Naive thymus-derived CD4-positive, alpha-beta T cell (primary cell): ENCODE data around the gene TOP2A. TPM values are rescaled to one million over a fixed set of nuclear protein-coding genes. Genes with fewer than 3 reads are reported as not detected.
A peak's percentile ranks its signal among the peaks of the same experiment; 100 is the strongest.
"Not testable (repeated sequence)": the region's sequence is repeated elsewhere in the genome, so short reads cannot be mapped to it uniquely, and the experiment has no call there.

Experiments
- ATAC-seq: fragments of 150-1000 bp; cut with Tn5 transposase; 2 replicates; pipeline ENCODE4 v1.10.0; 2021; ENCODE audit warnings: mild to moderate bottlenecking, moderate library complexity
- CTCF ChIA-PET: fragments of 350-600 bp; sonication (Branson Sonifier 250); formaldehyde crosslinking; loops from one replicate; lab custom pipeline; 2021; ENCODE audit warnings: antibody characterized with exemption; lab: Charles Lee
- POLR2A ChIA-PET: fragments of 350-600 bp; sonication (Branson Sonifier 250); formaldehyde crosslinking; loops from one replicate; lab custom pipeline; 2021; ENCODE audit warnings: antibody characterized with exemption, inconsistent platforms; lab: Charles Lee
- DNase-seq, 9 donors: peaks; one replicate each; pipeline versions ENCODE4 v3.0.0 to v3.0.0-alpha.2; 2020 to 2022; ENCODE audit warnings: mixed read lengths in 1 of 9
- H3K27ac ChIP-seq: one replicate; pipeline ENCODE4 v1.7.0; 2013; ENCODE audit warnings: mild to moderate bottlenecking, low read depth, low read length, moderate library complexity
- H3K27me3 ChIP-seq, 2 donors: one replicate each; pipeline ENCODE4 v1.7.0; 2013; ENCODE audit warnings: low read length in 2 of 2, mild to moderate bottlenecking in 2 of 2, moderate library complexity in 2 of 2; ENCODE audit not compliant: control insufficient read depth in 2 of 2, insufficient read depth in 2 of 2
- H3K36me3 ChIP-seq, 3 experiments: 1 replicate in 2 of 3; 2 replicates in 1 of 3; pipeline ENCODE4 v1.7.0; 2013; ENCODE audit warnings: low read length in 3 of 3, mild to moderate bottlenecking in 3 of 3, moderate library complexity in 1 of 3; ENCODE audit not compliant: insufficient read depth in 3 of 3, control insufficient read depth in 2 of 3
- H3K4me1 ChIP-seq, 2 donors: one replicate each; pipeline ENCODE4 v1.7.0; 2013; ENCODE audit warnings: low read length in 2 of 2, mild to moderate bottlenecking in 2 of 2, moderate library complexity in 1 of 2; ENCODE audit not compliant: control insufficient read depth in 2 of 2, insufficient read depth in 2 of 2
- H3K4me3 ChIP-seq: 2 replicates; pipeline ENCODE4 v1.7.0; 2013; ENCODE audit warnings: mild to moderate bottlenecking, low read length
- H3K9me3 ChIP-seq, 3 experiments: 1 replicate in 2 of 3; 2 replicates in 1 of 3; pipeline ENCODE4 v1.7.0; 2013; ENCODE audit warnings: low read length in 3 of 3; ENCODE audit not compliant: control insufficient read depth in 2 of 3
- H3K27ac Mint-ChIP-seq, 9 donors: one replicate each; pipeline ENCODE4 v1.8.0; 2020 to 2022; ENCODE audit warnings: mixed read lengths in 9 of 9, mild to moderate bottlenecking in 8 of 9, moderate library complexity in 5 of 9, inconsistent platforms in 2 of 9
- H3K27me3 Mint-ChIP-seq, 5 donors: one replicate each; pipeline ENCODE4 v1.8.0; 2021 to 2022; ENCODE audit warnings: mixed read lengths in 5 of 5, mild to moderate bottlenecking in 1 of 5
- H3K36me3 Mint-ChIP-seq, 5 donors: one replicate each; pipeline ENCODE4 v1.8.0; 2020 to 2022; ENCODE audit warnings: mixed read lengths in 5 of 5, mild to moderate bottlenecking in 3 of 5, inconsistent platforms in 1 of 5
- H3K4me1 Mint-ChIP-seq, 7 donors: one replicate each; pipeline ENCODE4 v1.8.0; 2020 to 2022; ENCODE audit warnings: mixed read lengths in 7 of 7, mild to moderate bottlenecking in 3 of 7, inconsistent platforms in 1 of 7
- H3K4me3 Mint-ChIP-seq, 10 donors: one replicate each; pipeline ENCODE4 v1.8.0; 2020 to 2022; ENCODE audit warnings: mild to moderate bottlenecking in 10 of 10, mixed read lengths in 10 of 10, moderate library complexity in 6 of 10, inconsistent platforms in 2 of 10
- H3K9me3 Mint-ChIP-seq, 11 donors: one replicate each; pipeline ENCODE4 v1.8.0; 2020 to 2022; ENCODE audit warnings: mixed read lengths in 11 of 11, mild to moderate bottlenecking in 4 of 11, inconsistent platforms in 1 of 11, moderate library complexity in 1 of 11
- intact Hi-C, 2 donors: fragments of 100-400 bp; cut with micrococcal nuclease; formaldehyde crosslinking; loops; one replicate each; pipeline ENCODE4 v1.15.1; 2023
- polyA plus RNA-seq, 2 donors: library from polyadenylated mRNA; unstranded; fragments of 300-500 nt; fragmentation: Illumina TruSeq; gene quantifications; one replicate each; pipeline ENCODE4 v1.2.3, GENCODE V29; 2021
- total RNA-seq, 6 experiments: library from RNA in 5 of 6; stranded (reverse) in 5 of 6; gene quantifications; 1 replicate in 5 of 6; 2 replicates in 1 of 6; pipeline ENCODE4 v1.2.3 and lab custom pipeline; 2021 to 2026

Gene TOP2A
- total and polyA plus RNA-seq, 7 experiments from 2014 or later, result 0.54 to 273 (median 1.2) TPM; not detected in 2

DNA sequence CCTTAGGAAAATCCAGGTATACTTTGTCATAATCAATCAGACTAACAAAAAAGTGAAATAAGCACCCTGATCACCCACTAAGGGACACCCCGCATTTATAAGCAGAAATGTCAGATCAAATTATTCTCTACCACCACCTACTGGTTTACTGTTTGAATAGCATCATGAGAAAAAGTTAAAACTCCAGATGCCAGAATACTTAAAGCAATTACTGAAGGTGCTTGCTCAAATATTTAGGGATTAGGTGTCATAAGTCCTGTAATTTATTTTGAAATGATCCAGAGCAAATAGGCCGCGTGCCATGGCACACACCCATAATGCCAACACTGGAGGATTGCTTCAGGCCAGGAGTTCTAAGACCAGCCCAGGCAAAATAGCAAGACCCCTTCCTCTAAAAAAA, 2.3 kb downstream of the TOP2A start:
- CTCF ChIA-PET, result interaction anchor here (0.7 to 4.2 kb wide), 10 partner anchors 11 to 206 kb away, joined by 3 to 34 read pairs (median 4); no protein-coding TSS in a partner anchor
- H3K4me1 ChIP-seq, result peaks cover 0 to 16% of the 10 kb centered on the region in 2 donors
- POLR2A ChIA-PET, result interaction anchor here (0.7 to 1.3 kb wide), 4 partner anchors 28 to 233 kb away, joined by 3 to 5 read pairs (median 4); partner anchors contain the start of gene IGFBP4
- H3K9me3 Mint-ChIP-seq, result no peaks in the 10 kb centered on the region
- DNase-seq (peak in 7 of 9 donors; percentile 27 to 64 (median 49)), ATAC-seq (no peak)
- no peak overlapping the region for H3K27ac ChIP-seq
- H3K36me3 ChIP-seq, result no peaks in the 10 kb centered on the region
- peak overlapping the region in 3 of 10 donors; percentile 16 to 69 (median 53) for H3K4me3 Mint-ChIP-seq
- no peaks in the 10 kb centered on the region for H3K9me3 ChIP-seq
- H3K27me3 Mint-ChIP-seq, result peaks cover 0 to 2% (median 0%) of the 10 kb centered on the region in 5 donors
- H3K36me3 Mint-ChIP-seq, result peaks cover 0 to 24% (median 0%) of the 10 kb centered on the region in 5 donors
- H3K4me1 Mint-ChIP-seq, result peaks cover 6 to 57% (median 23%) of the 10 kb centered on the region in 7 donors
- intact Hi-C loops, result loop anchor here (1.0 to 5.0 kb wide), 7 partner anchors 16 to 198 kb away; partner anchors contain the start of genes CDC6 (in 1 of the 2) and WIPF2 (in 1 of the 2)
- no peak overlapping the region for H3K4me3 ChIP-seq
- H3K27me3 ChIP-seq, result peaks cover 0 to 5% of the 10 kb centered on the region in 2 donors
- peak overlapping the region in 2 of 9 donors; percentile 25 to 29 for H3K27ac Mint-ChIP-seq

DNA sequence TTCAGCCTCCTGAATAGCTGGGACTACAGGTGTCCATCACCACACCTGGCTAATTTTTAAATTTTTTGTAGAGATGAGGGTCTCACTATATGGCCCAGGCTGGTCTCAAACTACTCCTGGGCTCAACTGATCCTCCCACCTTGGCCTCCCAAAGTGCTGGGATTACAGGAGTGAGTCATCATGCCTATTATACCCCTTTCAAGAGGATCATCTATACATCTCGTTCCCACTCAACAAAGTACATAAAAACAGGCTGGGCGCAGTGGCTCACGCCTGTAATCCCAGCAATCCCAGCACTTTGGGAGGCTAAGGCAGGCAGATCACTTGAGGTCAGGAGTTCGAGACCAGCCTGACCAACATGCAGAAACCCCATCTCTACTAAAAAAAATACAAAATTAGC, 3.4 kb downstream of the TOP2A start:
- H3K27me3 Mint-ChIP-seq, DNase-seq, H3K36me3 ChIP-seq, H3K9me3 ChIP-seq, intact Hi-C loops, H3K27me3 ChIP-seq, H3K9me3 Mint-ChIP-seq, H3K4me3 ChIP-seq, POLR2A ChIA-PET, ATAC-seq, H3K27ac ChIP-seq: not testable (repeated sequence)
- Mint-ChIP-seq H3K4me1 (peaks cover 3 to 58% (median 18%) of the 10 kb centered on the region in 7 donors), H3K36me3 (peaks cover 0 to 31% (median 0%) of the 10 kb centered on the region in 5 donors), H3K4me3 (peak overlapping the region in 1 of 10 donors; percentile 17), H3K27ac (peak overlapping the region in 1 of 9 donors; percentile 36)
- peaks cover 0 to 10% of the 10 kb centered on the region in 2 donors for H3K4me1 ChIP-seq
- CTCF ChIA-PET, result interaction anchor here (0.6 to 4.2 kb wide), 4 partner anchors 41 to 626 kb away, joined by 3 to 34 read pairs (median 4); no protein-coding TSS in a partner anchor

DNA sequence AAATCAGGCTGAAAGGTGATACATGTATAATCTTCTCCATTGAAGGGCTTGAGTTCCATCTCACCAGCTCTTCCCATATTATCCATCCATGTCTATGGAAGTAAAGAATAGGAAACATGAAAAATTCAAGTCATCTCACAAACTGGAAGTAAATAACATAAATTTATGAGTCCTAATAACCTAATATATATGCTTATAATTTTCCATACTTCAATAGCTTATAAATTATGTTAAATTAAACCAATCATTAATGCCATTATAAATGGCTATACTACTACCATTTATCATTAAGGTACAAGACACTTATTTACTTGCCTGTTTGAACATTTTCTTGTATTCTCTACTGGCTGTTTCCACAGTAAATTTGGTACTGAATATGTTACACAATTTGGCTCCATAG, 4.8 kb downstream of the TOP2A start:
- H3K9me3 Mint-ChIP-seq, result no peaks in the 10 kb centered on the region
- ChIA-PET CTCF (interaction anchor here (0.6 to 2.2 kb wide), 6 partner anchors 13 to 298 kb away, joined by 3 to 6 read pairs (median 4); no protein-coding TSS in a partner anchor), POLR2A (interaction anchor here (0.6 to 0.9 kb wide), 3 partner anchors 51 to 135 kb away, joined by 3 read pairs; no protein-coding TSS in a partner anchor)
- H3K4me3 Mint-ChIP-seq, result peak overlapping the region in 1 of 10 donors; percentile 28
- Histone ChIP-seq H3K9me3 (no peaks in the 10 kb centered on the region), H3K27me3 (peaks cover 0 to 5% of the 10 kb centered on the region in 2 donors), H3K27ac (no peak overlapping the region), H3K4me3 (no peak overlapping the region), H3K36me3 (no peaks in the 10 kb centered on the region), H3K4me1 (peaks cover 0 to 6% of the 10 kb centered on the region in 2 donors)
- H3K36me3 Mint-ChIP-seq, result peaks cover 0 to 31% (median 0%) of the 10 kb centered on the region in 5 donors
- H3K4me1 Mint-ChIP-seq, result peaks cover 0 to 50% (median 12%) of the 10 kb centered on the region in 7 donors
- H3K27me3 Mint-ChIP-seq, result peaks cover 0 to 1% (median 0%) of the 10 kb centered on the region in 5 donors
- ATAC-seq, result no peak
- peak overlapping the region in 1 of 9 donors; percentile 71 for H3K27ac Mint-ChIP-seq
- intact Hi-C loops, result no loop called here
- no peak for DNase-seq

DNA sequence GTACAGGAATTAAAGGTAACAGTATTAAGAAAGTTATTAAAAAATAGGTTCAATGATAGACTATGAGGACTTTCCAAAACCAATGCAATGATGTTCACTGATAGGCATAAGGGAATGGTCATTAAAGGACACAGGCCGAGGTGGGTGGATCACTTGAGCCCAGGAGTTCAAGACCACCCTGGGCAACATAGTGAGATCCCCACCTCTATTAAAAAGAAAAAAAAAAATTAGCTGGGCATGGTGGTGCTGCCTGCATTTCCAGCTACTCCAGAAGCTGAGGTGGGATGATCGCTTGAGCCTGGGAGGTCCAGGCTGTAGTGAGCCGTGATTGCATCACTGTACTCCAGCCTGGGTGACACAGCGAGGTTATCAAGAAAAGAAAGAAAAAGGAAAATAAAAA, 5.9 kb downstream of the TOP2A start:
- H3K27me3 Mint-ChIP-seq, result no peaks in the 10 kb centered on the region
- intact Hi-C loops, result no loop called here
- peak overlapping the region in 1 of 9 donors; percentile 49 for H3K27ac Mint-ChIP-seq
- peaks cover 0 to 31% (median 0%) of the 10 kb centered on the region in 5 donors for H3K36me3 Mint-ChIP-seq
- Histone ChIP-seq H3K36me3 (no peaks in the 10 kb centered on the region), H3K27ac (no peak overlapping the region), H3K4me1 (no peaks in the 10 kb centered on the region), H3K9me3 (no peaks in the 10 kb centered on the region), H3K27me3 (peaks cover 0 to 5% of the 10 kb centered on the region in 2 donors), H3K4me3 (no peak overlapping the region)
- no peaks in the 10 kb centered on the region for H3K9me3 Mint-ChIP-seq
- CTCF ChIA-PET, result interaction anchor here (0.6 to 2.9 kb wide), 6 partner anchors 9 to 120 kb away, joined by 3 to 13 read pairs (median 4); no protein-coding TSS in a partner anchor
- DNase-seq (no peak), ATAC-seq (no peak)
- H3K4me1 Mint-ChIP-seq, result peaks cover 0 to 47% (median 6%) of the 10 kb centered on the region in 7 donors
- POLR2A ChIA-PET, result interaction anchor here (1.0 kb wide), 1 partner anchor 141 kb away, joined by 3 read pairs; no protein-coding TSS in a partner anchor
- no peak overlapping the region for H3K4me3 Mint-ChIP-seq

DNA sequence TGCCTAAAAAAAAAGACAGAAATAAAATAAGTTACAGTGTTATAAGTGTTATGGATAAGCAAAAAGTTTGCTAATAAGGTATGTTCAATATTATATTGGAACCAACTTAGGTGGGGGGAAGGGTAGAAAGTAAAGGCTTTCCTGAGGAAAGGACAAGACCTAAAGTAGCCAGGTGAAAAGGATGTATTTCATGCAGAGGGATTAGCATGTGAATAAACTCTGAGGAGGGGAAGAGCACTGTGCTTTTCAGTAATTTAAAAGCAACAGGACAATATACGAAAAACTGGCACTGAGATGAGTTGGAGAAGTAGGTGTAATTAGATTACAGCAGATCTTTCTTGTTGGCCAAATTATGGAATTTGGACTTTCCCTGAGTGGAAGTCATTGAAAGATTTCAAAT, 7.6 kb downstream of the TOP2A start:
- H3K27me3 ChIP-seq, result no peaks in the 10 kb centered on the region
- POLR2A ChIA-PET, result interaction anchor here (0.6 kb wide), 1 partner anchor 237 kb away, joined by 5 read pairs; the partner anchor contains the start of gene SMARCE1
- no peaks in the 10 kb centered on the region for H3K36me3 ChIP-seq
- no peak overlapping the region for H3K4me3 ChIP-seq
- ATAC-seq, result no peak
- Mint-ChIP-seq H3K4me1 (peaks cover 0 to 39% (median 0%) of the 10 kb centered on the region in 7 donors), H3K4me3 (no peak overlapping the region), H3K27me3 (no peaks in the 10 kb centered on the region), H3K27ac (peak overlapping the region in 2 of 9 donors; percentile 17 to 47), H3K36me3 (peaks cover 0 to 28% (median 0%) of the 10 kb centered on the region in 5 donors), H3K9me3 (no peaks in the 10 kb centered on the region)
- DNase-seq, result no peak
- H3K4me1 ChIP-seq, result no peaks in the 10 kb centered on the region
- H3K27ac ChIP-seq, result no peak overlapping the region
- CTCF ChIA-PET, result interaction anchor here (1.3 to 2.9 kb wide), 3 partner anchors 11 to 39 kb away, joined by 3 to 13 read pairs (median 3); no protein-coding TSS in a partner anchor
- intact Hi-C loops, result no loop called here
- H3K9me3 ChIP-seq, result no peaks in the 10 kb centered on the region

DNA sequence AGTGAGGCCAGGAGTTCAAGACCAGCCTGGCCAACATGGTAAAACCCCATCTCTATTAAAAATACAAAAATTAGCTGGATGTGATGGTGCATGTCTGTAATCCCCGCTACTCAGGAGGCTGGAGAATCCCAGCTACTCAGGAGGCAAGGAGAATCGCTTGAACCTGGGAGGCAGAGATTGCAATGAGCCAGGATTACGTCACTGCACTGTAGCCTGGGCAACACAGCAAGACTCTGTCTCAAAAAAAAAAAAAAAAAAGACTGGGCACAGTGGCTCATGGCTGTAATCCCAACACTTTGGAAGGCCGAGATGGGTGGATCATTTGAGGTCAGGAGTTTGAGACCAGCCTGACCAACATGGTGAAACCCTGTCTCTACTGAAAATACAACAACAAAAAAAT, 8.2 kb downstream of the TOP2A start:
- intact Hi-C loops, H3K27ac ChIP-seq, ATAC-seq, H3K27me3 Mint-ChIP-seq, DNase-seq, H3K36me3 ChIP-seq, H3K4me1 ChIP-seq, H3K9me3 ChIP-seq, H3K4me3 Mint-ChIP-seq, H3K9me3 Mint-ChIP-seq, H3K27me3 ChIP-seq, H3K4me3 ChIP-seq, POLR2A ChIA-PET: not testable (repeated sequence)
- Mint-ChIP-seq H3K36me3 (peaks cover 0 to 28% (median 0%) of the 10 kb centered on the region in 5 donors), H3K27ac (peak overlapping the region in 1 of 9 donors; percentile 47), H3K4me1 (peaks cover 0 to 39% (median 0%) of the 10 kb centered on the region in 7 donors)
- CTCF ChIA-PET, result interaction anchor here (1.7 to 2.9 kb wide), 2 partner anchors 11 to 39 kb away, joined by 3 to 13 read pairs; no protein-coding TSS in a partner anchor
